Natural killer cell treated with Interleukin-12 subunit alpha and Interleukin-12 subunit beta and Interleukin-15 and Interleukin-18, amount 100 ng/mL, for 72 hours (primary cell): ENCODE results near the gene DAAM1. TPM values are rescaled to one million over a fixed set of nuclear protein-coding genes. Genes with fewer than 3 reads are reported as not detected.

Experiments used
- ATAC-seq, 2 donors: fragments of 150-1000 bp; cut with Tn5 transposase in 1 of 2; sonication (Bioruptor Pico), chemical (Tn5 transposase) in 1 of 2; 2 replicates each; pipeline ENCODE4 v1.10.0; 2021
- DNase-seq: peaks from one replicate; pipeline ENCODE4 v3.0.0; 2022; ENCODE audit warnings: low spot score
- H3K27ac Mint-ChIP-seq, 2 donors: 1 replicate in 1 of 2; 2 replicates in 1 of 2; pipeline ENCODE4 v1.8.0; 2022; ENCODE audit warnings: mixed read lengths in 2 of 2, mild to moderate bottlenecking in 1 of 2, moderate library complexity in 1 of 2
- H3K27me3 Mint-ChIP-seq, 2 donors: 1 replicate in 1 of 2; 2 replicates in 1 of 2; pipeline ENCODE4 v1.8.0; 2022; ENCODE audit warnings: mixed read lengths in 2 of 2
- H3K36me3 Mint-ChIP-seq: one replicate; pipeline ENCODE4 v1.8.0; 2022; ENCODE audit warnings: mixed read lengths
- H3K4me1 Mint-ChIP-seq, 2 donors: 1 replicate in 1 of 2; 2 replicates in 1 of 2; pipeline ENCODE4 v1.8.0; 2022; ENCODE audit warnings: low read depth in 2 of 2, mixed read lengths in 2 of 2, mild to moderate bottlenecking in 1 of 2
- H3K4me3 Mint-ChIP-seq: one replicate; pipeline ENCODE4 v1.8.0; 2022; ENCODE audit warnings: mixed read lengths
- H3K9me3 Mint-ChIP-seq: 2 replicates; pipeline ENCODE4 v1.8.0; 2022; ENCODE audit warnings: mixed read lengths
- total RNA-seq, 2 donors: library from RNA; stranded (reverse); gene quantifications; one replicate each; pipeline ENCODE4 v1.2.3, GENCODE V29; 2022

Gene DAAM1
- total RNA-seq, 2 donors from 2014 or later = 21.3 to 22.5 TPM

- Mint-ChIP-seq H3K4me3 (no peak overlapping the region), H3K27ac (no peak overlapping the region), H3K4me1 (peaks cover 7 to 13% of the 10 kb centered on the region in 2 donors), H3K36me3 (peaks cover 28% of the 10 kb centered on the region), H3K27me3 (no peaks in the 10 kb centered on the region), H3K9me3 (peaks cover 12% of the 10 kb centered on the region)
- ATAC-seq = no peak
- DNase-seq = no peak
Observed at GRCh38 chr14:59281609-59282377, 93.3 kb downstream of the DAAM1 start.

DNA sequence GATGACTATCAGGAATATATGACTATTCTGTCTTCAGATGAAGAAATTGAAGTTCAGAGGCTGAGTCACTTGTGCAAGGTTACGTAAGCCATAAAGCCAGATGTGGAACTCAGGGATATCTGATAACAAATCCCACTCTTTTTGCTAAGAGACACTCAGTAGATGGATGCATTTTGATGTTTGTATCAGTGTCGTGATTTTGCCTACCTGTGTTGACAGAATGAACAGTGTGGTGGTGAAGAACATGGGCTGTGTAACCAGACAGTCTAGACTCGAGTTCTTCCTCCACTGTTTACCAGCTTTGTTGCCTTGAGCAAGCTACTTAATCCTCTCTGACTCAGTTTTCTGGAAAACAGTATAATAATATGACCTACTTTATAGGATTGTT, 93.9 kb downstream of the DAAM1 start:
- peaks cover 12 to 13% of the 10 kb centered on the region in 2 donors for H3K4me1 Mint-ChIP-seq
- no peak for DNase-seq
- no peak for ATAC-seq
- H3K4me3 Mint-ChIP-seq = no peak overlapping the region
- H3K36me3 Mint-ChIP-seq = peaks cover 28% of the 10 kb centered on the region
- no peak overlapping the region for H3K27ac Mint-ChIP-seq
- H3K9me3 Mint-ChIP-seq = peaks cover 12% of the 10 kb centered on the region
- H3K27me3 Mint-ChIP-seq = no peaks in the 10 kb centered on the region

DNA sequence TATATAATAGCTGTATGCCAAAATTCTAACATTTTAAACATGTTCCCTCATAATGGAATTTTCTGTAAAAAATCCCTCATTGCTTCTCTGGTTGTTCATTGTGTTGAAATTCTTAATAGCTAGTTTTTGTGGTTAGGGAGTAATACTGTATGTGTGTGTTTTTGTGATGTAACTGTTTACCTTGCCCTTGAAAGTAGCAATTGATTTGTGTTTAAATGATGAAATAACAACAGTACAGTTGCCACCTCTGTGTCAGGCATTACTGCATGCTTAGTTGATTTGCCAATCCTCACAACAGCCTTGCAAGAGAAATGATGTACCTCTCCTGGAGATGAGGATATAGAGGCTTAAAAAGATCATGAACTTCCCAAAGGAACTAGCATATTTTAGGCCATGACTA, 94.9 kb downstream of the DAAM1 start:
- no peak overlapping the region for H3K4me3 Mint-ChIP-seq
- H3K36me3 Mint-ChIP-seq = peaks cover 38% of the 10 kb centered on the region
- H3K4me1 Mint-ChIP-seq = peaks cover 14 to 20% of the 10 kb centered on the region in 2 donors
- ATAC-seq (peak in 1 of 2 donors; percentile 52), DNase-seq (no peak)
- peaks cover 13% of the 10 kb centered on the region for H3K9me3 Mint-ChIP-seq
- no peaks in the 10 kb centered on the region for H3K27me3 Mint-ChIP-seq
- H3K27ac Mint-ChIP-seq = no peak overlapping the region

DNA sequence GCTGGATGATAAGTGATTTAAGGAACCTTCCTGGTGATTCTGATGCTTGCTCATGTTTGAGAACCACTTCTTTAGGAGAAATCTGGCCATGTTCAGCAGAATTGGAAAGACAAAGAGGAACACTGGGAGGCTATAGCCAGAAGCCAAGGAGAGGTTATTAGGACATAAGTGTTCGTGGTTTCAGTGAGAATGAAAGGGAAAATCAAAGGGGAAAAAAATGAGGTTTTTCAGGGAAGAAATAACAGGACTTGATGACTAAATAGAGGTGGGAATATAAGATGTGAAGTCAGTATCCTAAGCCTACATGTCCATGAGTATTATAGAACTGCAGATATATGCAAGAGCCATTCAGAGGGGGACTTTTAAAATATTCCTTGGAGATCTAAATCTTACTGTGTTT, 95.6 kb downstream of the DAAM1 start:
- no peak for DNase-seq
- Mint-ChIP-seq H3K4me1 (peaks cover 17 to 24% of the 10 kb centered on the region in 2 donors), H3K27ac (no peak overlapping the region), H3K9me3 (peaks cover 16% of the 10 kb centered on the region), H3K4me3 (no peak overlapping the region), H3K36me3 (peaks cover 41% of the 10 kb centered on the region), H3K27me3 (no peaks in the 10 kb centered on the region)
- ATAC-seq = no peak

GRCh38 chr14:59292028-59292427, 103.6 kb downstream of the DAAM1 start:
- Mint-ChIP-seq H3K36me3 (peaks cover 30% of the 10 kb centered on the region), H3K4me3 (no peak overlapping the region), H3K27ac (no peak overlapping the region), H3K9me3 (peaks cover 4% of the 10 kb centered on the region), H3K27me3 (no peaks in the 10 kb centered on the region), H3K4me1 (peaks cover 9 to 26% of the 10 kb centered on the region in 2 donors)
- DNase-seq = no peak
- no peak for ATAC-seq

DNA sequence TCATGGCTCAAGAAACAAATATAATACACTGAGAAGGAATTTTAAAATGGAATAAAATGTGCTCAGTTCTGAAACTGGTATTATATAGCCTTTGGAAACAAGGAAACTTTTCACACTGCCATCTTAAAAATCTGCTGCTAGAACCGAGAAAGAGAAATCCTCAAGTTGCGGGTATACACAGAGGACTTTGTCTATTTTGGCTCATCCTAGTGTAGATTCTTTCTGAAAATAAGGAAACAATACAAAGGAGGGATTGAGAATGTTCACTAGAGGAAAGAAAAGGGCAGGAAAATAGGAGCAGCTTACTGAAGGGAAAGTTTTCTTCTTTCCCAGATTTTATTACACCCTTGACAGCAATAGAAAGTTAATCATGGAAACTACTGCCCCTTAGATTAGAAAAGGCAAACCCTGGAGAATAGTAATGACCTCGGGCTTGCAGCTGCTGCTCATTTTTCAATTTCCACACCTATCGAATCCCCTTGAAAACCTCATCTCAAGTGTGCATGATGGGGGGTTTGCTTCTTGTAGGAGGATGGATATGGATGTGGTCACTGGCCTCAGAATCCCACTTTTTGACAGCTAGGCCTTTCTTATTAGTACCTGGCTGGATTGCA, 104.6 kb downstream of the DAAM1 start:
- ATAC-seq = no peak
- H3K36me3 Mint-ChIP-seq = peaks cover 23% of the 10 kb centered on the region
- peaks cover 4% of the 10 kb centered on the region for H3K9me3 Mint-ChIP-seq
- H3K4me1 Mint-ChIP-seq = peaks cover 15 to 20% of the 10 kb centered on the region in 2 donors
- no peak overlapping the region for H3K27ac Mint-ChIP-seq
- H3K27me3 Mint-ChIP-seq = no peaks in the 10 kb centered on the region
- no peak for DNase-seq
- no peak overlapping the region for H3K4me3 Mint-ChIP-seq

- Mint-ChIP-seq H3K27me3 (no peaks in the 10 kb centered on the region), H3K36me3 (peaks cover 17% of the 10 kb centered on the region), H3K4me1 (peaks cover 10 to 17% of the 10 kb centered on the region in 2 donors), H3K9me3 (no peaks in the 10 kb centered on the region), H3K4me3 (no peak overlapping the region), H3K27ac (no peak overlapping the region)
- DNase-seq = no peak
- no peak for ATAC-seq
Observed at GRCh38 chr14:59293935-59294661, 105.6 kb downstream of the DAAM1 start.

- ATAC-seq = no peak
- no peak overlapping the region for H3K27ac Mint-ChIP-seq
Observed at GRCh38 chr14:59294662-59294992, 106.2 kb downstream of the DAAM1 start.

GRCh38 chr14:59295951-59296350, 107.5 kb downstream of the DAAM1 start:
- H3K4me3 Mint-ChIP-seq = no peak overlapping the region
- H3K36me3 Mint-ChIP-seq = peaks cover 17% of the 10 kb centered on the region
- H3K27me3 Mint-ChIP-seq = no peaks in the 10 kb centered on the region
- ATAC-seq (no peak), DNase-seq (no peak)
- no peak overlapping the region for H3K27ac Mint-ChIP-seq
- H3K4me1 Mint-ChIP-seq = peaks cover 10 to 17% of the 10 kb centered on the region in 2 donors
- H3K9me3 Mint-ChIP-seq = no peaks in the 10 kb centered on the region

More at GRCh38 chr14:59294662-59294992, 106.2 kb downstream of the DAAM1 start:
- H3K36me3 Mint-ChIP-seq = peaks cover 17% of the 10 kb centered on the region
- H3K9me3 Mint-ChIP-seq = no peaks in the 10 kb centered on the region
- DNase-seq = no peak
- H3K4me3 Mint-ChIP-seq = no peak overlapping the region
- no peaks in the 10 kb centered on the region for H3K27me3 Mint-ChIP-seq
- peaks cover 10 to 17% of the 10 kb centered on the region in 2 donors for H3K4me1 Mint-ChIP-seq

DNA sequence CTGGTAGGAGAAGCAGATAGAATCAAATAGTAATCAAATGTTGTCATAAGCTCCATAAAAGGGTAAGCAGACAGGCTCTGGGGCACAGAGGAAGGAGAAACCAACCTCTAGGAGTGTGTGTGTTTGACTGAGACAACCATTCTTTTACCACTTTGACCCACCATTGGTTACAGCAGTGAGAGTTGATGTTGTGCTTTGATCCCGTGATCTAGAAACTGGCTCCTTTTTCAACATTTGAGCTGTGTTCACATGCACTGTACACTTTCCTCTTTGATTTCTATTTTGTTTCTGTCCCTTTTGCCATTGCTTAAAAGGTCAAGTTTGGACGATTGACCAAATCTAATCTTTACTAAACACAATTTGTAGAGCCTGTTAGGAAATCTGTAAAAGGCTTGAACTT, 108.0 kb downstream of the DAAM1 start:
- Mint-ChIP-seq H3K27me3 (no peaks in the 10 kb centered on the region), H3K36me3 (peaks cover 15% of the 10 kb centered on the region), H3K4me1 (peaks cover 14 to 21% of the 10 kb centered on the region in 2 donors), H3K9me3 (no peaks in the 10 kb centered on the region), H3K27ac (no peak overlapping the region), H3K4me3 (no peak overlapping the region)
- ATAC-seq = no peak
- DNase-seq = no peak

DNA sequence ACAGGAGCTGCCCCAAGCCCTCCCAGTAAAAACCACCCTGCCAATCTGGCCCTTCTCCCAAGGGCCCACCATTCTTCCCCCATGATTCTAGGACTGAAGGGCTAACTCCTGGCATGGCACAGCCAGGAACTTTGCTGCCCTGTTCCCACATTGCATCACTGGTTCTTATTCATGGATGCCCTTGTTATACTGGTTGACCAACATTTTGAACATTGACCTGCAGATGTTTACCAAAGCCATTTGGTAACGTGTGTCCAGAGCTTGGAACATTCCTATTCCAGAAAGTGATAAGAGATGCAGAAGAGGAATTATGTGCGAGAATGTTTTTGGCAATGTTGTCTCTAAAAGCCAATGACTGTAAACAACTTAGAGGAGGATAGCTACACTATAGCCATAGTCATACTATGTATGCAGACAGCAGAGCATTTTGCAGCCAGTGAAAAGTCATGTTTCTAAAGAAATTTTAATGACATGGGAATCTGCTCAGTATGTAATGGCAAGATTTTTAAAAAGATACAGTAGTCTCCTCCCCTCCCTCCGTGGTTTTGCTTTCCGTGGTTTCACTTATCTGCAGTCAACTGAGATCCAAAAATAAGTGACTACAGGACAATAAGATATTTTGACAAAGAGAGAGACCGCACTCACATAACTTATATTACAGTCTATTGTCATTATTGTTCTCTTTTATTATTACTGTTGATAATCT, 108.8 kb downstream of the DAAM1 start:
- Mint-ChIP-seq H3K4me1 (peaks cover 17 to 27% of the 10 kb centered on the region in 2 donors), H3K4me3 (no peak overlapping the region), H3K36me3 (peaks cover 8% of the 10 kb centered on the region), H3K9me3 (no peaks in the 10 kb centered on the region), H3K27ac (no peak overlapping the region), H3K27me3 (no peaks in the 10 kb centered on the region)
- no peak for ATAC-seq
- DNase-seq = no peak

GRCh38 chr14:59299731-59300130, 111.3 kb downstream of the DAAM1 start:
- Mint-ChIP-seq H3K4me1 (peaks cover 17 to 27% of the 10 kb centered on the region in 2 donors), H3K4me3 (no peak overlapping the region), H3K27ac (no peak overlapping the region), H3K27me3 (no peaks in the 10 kb centered on the region), H3K36me3 (no peaks in the 10 kb centered on the region), H3K9me3 (no peaks in the 10 kb centered on the region)
- ATAC-seq (no peak), DNase-seq (no peak)

- Mint-ChIP-seq H3K27ac (peak overlapping the region in 1 of 2 donors; percentile 33), H3K4me3 (no peak overlapping the region), H3K9me3 (no peaks in the 10 kb centered on the region), H3K4me1 (peaks cover 17 to 22% of the 10 kb centered on the region in 2 donors), H3K36me3 (no peaks in the 10 kb centered on the region), H3K27me3 (no peaks in the 10 kb centered on the region)
- peak in 1 of 2 donors; percentile 74 for ATAC-seq
- no peak for DNase-seq
Observed at GRCh38 chr14:59301354-59301753, 112.9 kb downstream of the DAAM1 start.
